MM.1S (cell line): ENCODE measurements around the gene ANTXRL.
"Not testable (repeated sequence)": the region's sequence is repeated elsewhere in the genome, so short reads cannot be mapped to it uniquely, and the experiment has no call there.

Source experiments
- DNase-seq: peaks from one replicate; pipeline ENCODE4 v3.0.0-alpha.2; 2015
- H2AFZ ChIP-seq: fragments of 300-600 bp; sonication (generic); 2 replicates; pipeline ENCODE4 v1.6.0; 2016; ENCODE audit warnings: antibody characterized with exemption, low read length
- H3F3A ChIP-seq: fragments of 300-600 bp; sonication (generic); 2 replicates; pipeline ENCODE4 v1.6.1; 2016; ENCODE audit warnings: mild to moderate bottlenecking, antibody characterized with exemption, low read length, moderate library complexity, mixed read lengths; ENCODE audit not compliant: insufficient read depth
- H3K27ac ChIP-seq: fragments of 300-600 bp; sonication (generic); 2 replicates; pipeline ENCODE4 v1.5.1; 2016; ENCODE audit warnings: mild to moderate bottlenecking, low read length
- H3K27me3 ChIP-seq: fragments of 300-600 bp; sonication (generic); replicated peaks from 2 replicates; pipeline ENCODE4 v1.6.0; 2016; ENCODE audit warnings: low read length; ENCODE audit not compliant: insufficient read depth
- H3K36me3 ChIP-seq: fragments of 300-600 bp; sonication (generic); replicated peaks from 2 replicates; pipeline ENCODE4 v1.6.1; 2016; ENCODE audit warnings: mild to moderate bottlenecking, low read length, mixed read lengths; ENCODE audit not compliant: insufficient read depth
- H3K4me1 ChIP-seq: fragments of 300-600 bp; sonication (generic); 2 replicates; pipeline ENCODE4 v1.6.1; 2016; ENCODE audit warnings: low read length, mixed read lengths
- H3K4me2 ChIP-seq: fragments of 300-600 bp; sonication (generic); 2 replicates; pipeline ENCODE4 v1.6.0; 2016; ENCODE audit warnings: low read depth, low read length
- H3K4me3 ChIP-seq: fragments of 300-600 bp; sonication (generic); 2 replicates; pipeline ENCODE4 v1.5.1; 2016; ENCODE audit warnings: low read length, mixed read lengths
- H3K79me2 ChIP-seq: fragments of 300-600 bp; sonication (generic); 2 replicates; pipeline ENCODE4 v1.6.1; 2016; ENCODE audit warnings: mixed run types, low read length, mixed read lengths
- H3K9ac ChIP-seq: fragments of 300-600 bp; sonication (generic); 2 replicates; pipeline ENCODE4 v1.6.1; 2016; ENCODE audit warnings: low read length, mixed read lengths
- H3K9me2 ChIP-seq: fragments of 300-600 bp; sonication (generic); replicated peaks from 2 replicates; pipeline ENCODE4 v1.6.1; 2016; ENCODE audit warnings: mild to moderate bottlenecking, low read length, mixed read lengths; ENCODE audit not compliant: insufficient read depth
- H3K9me3 ChIP-seq: fragments of 300-600 bp; sonication (generic); replicated peaks from 2 replicates; pipeline ENCODE4 v1.6.1; 2016; ENCODE audit warnings: mild to moderate bottlenecking, low read length, mixed read lengths; ENCODE audit not compliant: insufficient read depth
- H4K20me1 ChIP-seq: fragments of 300-600 bp; sonication (generic); 2 replicates; pipeline ENCODE4 v1.6.1; 2016; ENCODE audit warnings: mild to moderate bottlenecking, low read length, moderate library complexity, mixed read lengths; ENCODE audit not compliant: insufficient read depth
- EZH2 ChIP-seq: fragments of 300-600 bp; sonication (generic); optimal IDR thresholded peaks from 2 replicates; pipeline ENCODE3; 2017; ENCODE audit warnings: low read depth, mild to moderate bottlenecking, antibody characterized with exemption, low read length, mixed read lengths
- EZH2phosphoT487 ChIP-seq: fragments of 300-600 bp; sonication (generic); IDR thresholded peaks from 2 replicates; pipeline ENCODE4 v1.6.1; 2018; ENCODE audit warnings: antibody characterized with exemption, low read length
- TF ChIP-seq, protein P1 (sequence below): fragments of 300-600 bp; sonication (generic); IDR thresholded peaks from 2 replicates; pipeline ENCODE4 v1.5.1; 2016; ENCODE audit warnings: antibody characterized with exemption, low read length, mixed read lengths

ANTXRL gene

DNA sequence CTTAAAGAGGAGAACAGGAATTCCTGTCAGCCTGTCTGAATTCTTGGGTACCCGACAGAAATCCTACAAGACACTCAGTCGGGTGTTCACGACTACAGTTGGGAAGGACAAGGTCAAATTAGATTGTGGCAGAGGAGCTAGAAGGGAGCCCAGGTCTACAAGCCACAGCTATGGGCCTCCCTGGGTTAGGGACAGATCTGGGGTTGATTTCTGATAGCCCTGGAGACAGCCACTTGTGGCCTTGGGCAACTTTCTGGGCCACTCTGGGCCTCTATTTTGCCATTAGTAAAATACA lies 39.7 kb upstream of the ANTXRL start:
- Histone ChIP-seq H3K79me2 (no peaks in the 10 kb centered on the region), H3F3A (no peaks in the 10 kb centered on the region), H3K27ac (no peak overlapping the region), H3K9me2 (no peaks in the 10 kb centered on the region), H2AFZ (no peak overlapping the region), H3K9ac (no peak overlapping the region), H3K36me3 (no peaks in the 10 kb centered on the region), H3K4me2 (no peak overlapping the region), H4K20me1 (no peaks in the 10 kb centered on the region), H3K9me3 (no peaks in the 10 kb centered on the region), H3K27me3 (no peaks in the 10 kb centered on the region), H3K4me1 (no peaks in the 10 kb centered on the region), H3K4me3 (no peak overlapping the region)
- no peak for DNase-seq
- no peak for TF ChIP-seq EZH2phosphoT487

DNA sequence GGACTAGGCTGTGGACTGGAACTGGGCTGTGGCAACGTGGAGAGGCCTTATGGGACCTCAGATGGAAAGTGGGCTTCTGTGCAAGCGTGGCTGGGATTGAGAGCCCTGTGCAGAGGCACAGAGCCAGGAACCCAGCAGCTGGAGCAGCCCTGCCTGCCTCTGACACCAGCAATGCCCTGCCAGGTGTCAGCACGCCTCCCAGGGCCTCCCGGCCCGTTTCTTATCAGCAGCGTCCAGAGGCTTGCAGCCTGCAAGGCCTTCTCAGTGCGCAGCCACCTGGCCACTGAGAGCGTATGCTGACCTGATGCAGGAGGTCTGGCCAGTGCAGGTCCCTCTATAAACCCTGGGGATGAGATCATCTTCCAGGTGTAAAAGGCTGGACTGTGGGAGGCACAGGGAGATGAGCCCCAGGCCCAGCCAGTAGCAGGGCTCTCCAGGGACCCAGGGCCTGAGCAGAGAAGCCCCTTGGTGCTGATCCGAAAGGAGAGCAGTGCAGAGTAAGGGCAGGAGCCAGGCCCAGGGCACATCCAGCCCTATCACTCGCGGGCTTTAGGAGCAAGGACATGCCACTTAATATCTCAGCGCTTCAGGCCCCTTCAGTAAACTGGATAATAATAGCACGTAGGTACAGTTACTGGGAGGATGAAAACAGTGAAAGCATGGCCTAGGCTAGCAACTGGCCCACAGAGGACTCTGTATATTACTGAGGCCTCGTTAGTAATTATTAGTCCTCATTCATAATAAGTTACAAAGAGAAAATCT lies 38.8 kb upstream of the ANTXRL start:
- TF ChIP-seq EZH2 (no peak), EZH2phosphoT487 (no peak)
- TF ChIP-seq, protein P1, sequence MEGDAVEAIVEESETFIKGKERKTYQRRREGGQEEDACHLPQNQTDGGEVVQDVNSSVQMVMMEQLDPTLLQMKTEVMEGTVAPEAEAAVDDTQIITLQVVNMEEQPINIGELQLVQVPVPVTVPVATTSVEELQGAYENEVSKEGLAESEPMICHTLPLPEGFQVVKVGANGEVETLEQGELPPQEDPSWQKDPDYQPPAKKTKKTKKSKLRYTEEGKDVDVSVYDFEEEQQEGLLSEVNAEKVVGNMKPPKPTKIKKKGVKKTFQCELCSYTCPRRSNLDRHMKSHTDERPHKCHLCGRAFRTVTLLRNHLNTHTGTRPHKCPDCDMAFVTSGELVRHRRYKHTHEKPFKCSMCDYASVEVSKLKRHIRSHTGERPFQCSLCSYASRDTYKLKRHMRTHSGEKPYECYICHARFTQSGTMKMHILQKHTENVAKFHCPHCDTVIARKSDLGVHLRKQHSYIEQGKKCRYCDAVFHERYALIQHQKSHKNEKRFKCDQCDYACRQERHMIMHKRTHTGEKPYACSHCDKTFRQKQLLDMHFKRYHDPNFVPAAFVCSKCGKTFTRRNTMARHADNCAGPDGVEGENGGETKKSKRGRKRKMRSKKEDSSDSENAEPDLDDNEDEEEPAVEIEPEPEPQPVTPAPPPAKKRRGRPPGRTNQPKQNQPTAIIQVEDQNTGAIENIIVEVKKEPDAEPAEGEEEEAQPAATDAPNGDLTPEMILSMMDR = no peak
- no peak for DNase-seq
- H3K27me3 ChIP-seq = no peaks in the 10 kb centered on the region
- no peaks in the 10 kb centered on the region for H3K79me2 ChIP-seq
- no peaks in the 10 kb centered on the region for H3K9me2 ChIP-seq
- H4K20me1 ChIP-seq = no peaks in the 10 kb centered on the region
- H3K4me3 ChIP-seq = no peak overlapping the region
- no peak overlapping the region for H3K9ac ChIP-seq
- no peak overlapping the region for H3K4me2 ChIP-seq
- no peaks in the 10 kb centered on the region for H3K9me3 ChIP-seq
- no peak overlapping the region for H3K27ac ChIP-seq
- H3K4me1 ChIP-seq = no peaks in the 10 kb centered on the region
- H3F3A ChIP-seq = no peaks in the 10 kb centered on the region
- H3K36me3 ChIP-seq = no peaks in the 10 kb centered on the region
- H2AFZ ChIP-seq = no peak overlapping the region

DNA sequence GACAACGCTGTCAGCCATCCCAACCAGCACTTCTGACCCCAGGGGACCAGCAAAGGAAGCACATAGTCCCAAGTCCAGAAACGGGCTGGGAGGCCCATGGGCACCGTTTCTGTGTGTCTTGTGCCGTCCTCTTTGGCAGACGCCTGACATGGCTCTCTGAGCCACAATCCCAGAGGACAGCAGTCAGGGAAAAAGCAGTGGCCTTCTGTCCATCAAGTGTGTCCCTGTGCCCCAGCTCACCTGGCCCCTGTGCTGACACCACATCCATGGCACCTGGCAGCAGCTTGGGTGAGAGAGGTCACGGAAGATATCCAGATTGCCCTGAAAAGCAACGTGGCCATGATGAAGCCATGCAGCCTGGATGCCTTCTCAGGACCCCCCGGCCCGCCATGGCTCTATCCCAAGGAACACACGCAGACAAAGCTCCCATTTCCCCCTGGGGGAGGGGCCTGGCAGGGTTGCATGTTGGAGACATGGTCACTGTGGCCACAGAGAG lies 38.1 kb upstream of the ANTXRL start:
- Histone ChIP-seq H3K9me2 (no peaks in the 10 kb centered on the region), H3K4me1 (no peaks in the 10 kb centered on the region), H3K4me3 (no peak overlapping the region), H3K9ac (no peak overlapping the region), H3K4me2 (no peak overlapping the region), H3K27ac (no peak overlapping the region), H3K9me3 (no peaks in the 10 kb centered on the region), H3K27me3 (no peaks in the 10 kb centered on the region), H3F3A (no peaks in the 10 kb centered on the region), H3K79me2 (no peaks in the 10 kb centered on the region), H4K20me1 (no peaks in the 10 kb centered on the region), H3K36me3 (no peaks in the 10 kb centered on the region), H2AFZ (no peak overlapping the region)
- no peak for TF ChIP-seq EZH2
- TF ChIP-seq, protein P1 = no peak
- no peak for TF ChIP-seq EZH2phosphoT487
- DNase-seq = no peak

DNA sequence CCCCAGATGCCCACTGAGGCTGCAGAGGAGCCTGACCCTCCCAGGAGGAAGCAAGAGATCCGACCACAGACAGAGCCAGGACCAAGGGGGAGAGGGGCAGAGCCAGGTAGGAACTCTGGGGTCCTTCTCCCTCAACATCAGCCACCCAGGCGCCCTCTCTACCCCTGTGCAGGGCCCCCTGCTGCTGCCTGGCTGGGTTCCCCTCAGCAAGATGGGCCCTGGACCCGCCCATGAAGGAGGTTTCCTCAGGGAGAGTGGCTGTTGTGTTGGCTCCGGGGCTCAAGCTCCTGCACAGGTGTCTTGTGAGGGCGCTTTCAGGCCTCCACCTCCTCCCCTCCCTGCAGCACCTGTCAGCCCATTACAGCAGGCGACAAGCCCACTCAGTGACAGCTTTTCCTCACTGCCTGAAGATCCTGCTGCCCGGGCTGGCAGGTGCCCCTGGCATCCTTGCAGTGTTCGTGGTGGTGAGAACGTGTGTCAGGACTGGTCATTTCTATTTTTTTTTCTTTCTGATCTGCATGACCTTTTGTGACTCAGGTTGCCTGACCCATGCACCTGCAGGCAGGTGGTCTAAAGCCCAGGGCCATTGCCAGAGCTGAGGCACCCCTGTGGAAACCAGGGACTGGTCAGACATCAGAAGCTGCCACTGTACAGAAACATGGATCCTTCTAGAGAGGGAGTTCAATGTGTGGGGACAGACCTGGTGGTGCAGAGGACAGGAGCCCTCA lies 37.0 kb upstream of the ANTXRL start:
- not testable (repeated sequence) for H3K79me2 ChIP-seq, H2AFZ ChIP-seq, H3K4me1 ChIP-seq, H3K27me3 ChIP-seq, H3K9me3 ChIP-seq, H3K36me3 ChIP-seq, H3K4me3 ChIP-seq, H3K9ac ChIP-seq, H3F3A ChIP-seq, H3K27ac ChIP-seq, H3K4me2 ChIP-seq, H4K20me1 ChIP-seq, DNase-seq, H3K9me2 ChIP-seq
